NCI-H82 (cell line): Measurements from ENCODE around the gene TTC7B.
A peak's percentile ranks its signal among the peaks of the same experiment; 100 is the strongest.

Source experiments
- DNase-seq: peaks from one replicate; lab custom pipeline; 2025; lab: John Stamatoyannopoulos, UW

The TTC7B gene

GRCh38 chr14:90509403-90509802 lies 306.8 kb downstream of the TTC7B start:
- DNase-seq: no peak

GRCh38 chr14:90508536-90509254 lies 307.5 kb downstream of the TTC7B start:
- no peak for DNase-seq

- DNase-seq: no peak
Measured at GRCh38 chr14:90508036-90508435, 308.2 kb downstream of the TTC7B start.

- no peak for DNase-seq
Measured at GRCh38 chr14:90507428-90507827, 308.8 kb downstream of the TTC7B start.

- DNase-seq: no peak
Measured at GRCh38 chr14:90506748-90507147, 309.5 kb downstream of the TTC7B start.

GRCh38 chr14:90505531-90505930 lies 310.7 kb downstream of the TTC7B start:
- DNase-seq: no peak

- no peak for DNase-seq
Measured at GRCh38 chr14:90504643-90505042, 311.6 kb downstream of the TTC7B start.

GRCh38 chr14:90503582-90503981 lies 312.6 kb downstream of the TTC7B start:
- no peak for DNase-seq

GRCh38 chr14:90502760-90503159 lies 313.5 kb downstream of the TTC7B start:
- DNase-seq: no peak

GRCh38 chr14:90500665-90501370 lies 315.4 kb downstream of the TTC7B start:
- no peak for DNase-seq

GRCh38 chr14:90499908-90500664 lies 316.1 kb downstream of the TTC7B start:
- no peak for DNase-seq

- no peak for DNase-seq
Measured at GRCh38 chr14:90499121-90499520, 317.1 kb downstream of the TTC7B start.

GRCh38 chr14:90498198-90498597 lies 318.0 kb downstream of the TTC7B start:
- no peak for DNase-seq

GRCh38 chr14:90496379-90496778 lies 319.9 kb downstream of the TTC7B start:
- no peak for DNase-seq

GRCh38 chr14:90495357-90496276 lies 320.6 kb downstream of the TTC7B start:
- peak; percentile 14 for DNase-seq

GRCh38 chr14:90491911-90492531 lies 324.2 kb downstream of the TTC7B start:
- no peak for DNase-seq

- no peak for DNase-seq
Measured at GRCh38 chr14:90491221-90491885, 324.9 kb downstream of the TTC7B start.

- no peak for DNase-seq
Measured at GRCh38 chr14:90490720-90491050, 325.5 kb downstream of the TTC7B start.

- peak; percentile 6 for DNase-seq
Measured at GRCh38 chr14:90489916-90490719, 326.1 kb downstream of the TTC7B start.

GRCh38 chr14:90489306-90489705 lies 326.9 kb downstream of the TTC7B start:
- DNase-seq: no peak
